H9 (cell line): Measurements from ENCODE around the gene RWDD1. TPM values are rescaled to one million over a fixed set of nuclear protein-coding genes. Genes with fewer than 3 reads are reported as not detected.

Source experiments
- DNase-seq: peaks from one replicate; pipeline ENCODE4 v3.0.0-alpha.2; 2017
- H2AFZ ChIP-seq: one replicate; pipeline ENCODE4 v1.6.1; 2013; ENCODE audit warnings: mild to moderate bottlenecking, low read length, control low read depth, moderate library complexity
- H2AK5ac ChIP-seq: 2 replicates; pipeline ENCODE4 v1.6.1; 2013; ENCODE audit warnings: low read length, control low read depth, mixed read lengths; ENCODE audit not compliant: insufficient read length
- H2BK120ac ChIP-seq: one replicate; pipeline ENCODE4 v1.6.1; 2013; ENCODE audit warnings: low read depth, mild to moderate bottlenecking, low read length, control low read depth, inconsistent platforms; ENCODE audit not compliant: poor library complexity, severe bottlenecking
- H2BK12ac ChIP-seq: 2 replicates; pipeline ENCODE4 v1.6.1; 2013; ENCODE audit warnings: low read length, control low read depth, mixed read lengths, low read depth; ENCODE audit not compliant: insufficient read length
- H2BK15ac ChIP-seq: 2 replicates; pipeline ENCODE4 v1.6.1; 2013; ENCODE audit warnings: low read depth, low read length, control low read depth
- H2BK20ac ChIP-seq: one replicate; pipeline ENCODE4 v1.6.1; 2013; ENCODE audit warnings: low read depth, mild to moderate bottlenecking, low read length, control low read depth, inconsistent platforms; ENCODE audit not compliant: poor library complexity, severe bottlenecking
- H2BK5ac ChIP-seq: 2 replicates; pipeline ENCODE4 v1.6.1; 2013; ENCODE audit warnings: low read length, control low read depth, mixed read lengths; ENCODE audit not compliant: insufficient read length
- H3K14ac ChIP-seq: 2 replicates; pipeline ENCODE4 v1.6.1; 2013; ENCODE audit warnings: low read length, control low read depth; ENCODE audit not compliant: insufficient read depth
- H3K18ac ChIP-seq: 2 replicates; pipeline ENCODE4 v1.6.1; 2013; ENCODE audit warnings: low read depth, mild to moderate bottlenecking, mixed read lengths, low read length, control low read depth; ENCODE audit not compliant: insufficient read length
- H3K23ac ChIP-seq: 2 replicates; pipeline ENCODE4 v1.6.1; 2013; ENCODE audit warnings: low read length, control low read depth, mixed read lengths, low read depth; ENCODE audit not compliant: insufficient read length
- H3K23me2 ChIP-seq: 2 replicates; pipeline ENCODE4 v1.6.1; 2013; ENCODE audit warnings: low read depth, mild to moderate bottlenecking, mixed read lengths, low read length, control low read depth; ENCODE audit not compliant: insufficient read length, poor library complexity, severe bottlenecking
- H3K27ac ChIP-seq: 2 replicates; pipeline ENCODE4 v1.5.1; 2013; ENCODE audit warnings: low read length, control low read depth, mixed read lengths, low read depth; ENCODE audit not compliant: insufficient read length
- H3K27me3 ChIP-seq: 2 replicates; pipeline ENCODE4 v1.6.1; 2013; ENCODE audit warnings: low read length, control low read depth, inconsistent platforms; ENCODE audit not compliant: insufficient read depth
- H3K4ac ChIP-seq: 2 replicates; pipeline ENCODE4 v1.6.1; 2013; ENCODE audit warnings: low read depth, mild to moderate bottlenecking, control low read depth, inconsistent platforms, low read length, moderate library complexity
- H3K4me1 ChIP-seq: 2 replicates; pipeline ENCODE4 v1.6.1; 2013; ENCODE audit warnings: low read length, control low read depth, inconsistent platforms; ENCODE audit not compliant: insufficient read depth
- H3K4me2 ChIP-seq: 2 replicates; pipeline ENCODE4 v1.6.1; 2013; ENCODE audit warnings: low read length, control low read depth, mixed read lengths; ENCODE audit not compliant: insufficient read length, insufficient read depth
- H3K56ac ChIP-seq: 2 replicates; pipeline ENCODE4 v1.6.1; 2013; ENCODE audit warnings: low read depth, mild to moderate bottlenecking, mixed read lengths, low read length, control low read depth; ENCODE audit not compliant: insufficient read length
- H3K79me1 ChIP-seq: 2 replicates; pipeline ENCODE4 v1.6.1; 2013; ENCODE audit warnings: low read depth, mild to moderate bottlenecking, moderate library complexity, low read length, control low read depth, inconsistent platforms; ENCODE audit not compliant: insufficient read depth, poor library complexity, severe bottlenecking
- H3K79me2 ChIP-seq: 2 replicates; pipeline ENCODE4 v1.6.1; 2013; ENCODE audit warnings: low read length, control low read depth, inconsistent platforms; ENCODE audit not compliant: insufficient read depth
- H3K9ac ChIP-seq: 2 replicates; pipeline ENCODE4 v1.6.1; 2013; ENCODE audit warnings: low read length, control low read depth, mixed read lengths; ENCODE audit not compliant: insufficient read length; ENCODE audit errors: extremely low read depth
- H3K9me3 ChIP-seq: one replicate; pipeline ENCODE4 v1.6.1; 2013; ENCODE audit warnings: low read depth, low read length, inconsistent platforms; ENCODE audit not compliant: control insufficient read depth
- H3T11ph ChIP-seq: one replicate; pipeline ENCODE4 v1.6.1; 2013; ENCODE audit warnings: mild to moderate bottlenecking, low read length, control low read depth, inconsistent platforms
- H4K20me1 ChIP-seq: one replicate; pipeline ENCODE4 v1.6.1; 2013; ENCODE audit not compliant: control insufficient read depth, insufficient read length, insufficient read depth
- H4K5ac ChIP-seq: 2 replicates; pipeline ENCODE4 v1.6.1; 2013; ENCODE audit warnings: low read depth, mild to moderate bottlenecking, mixed read lengths, low read length, control low read depth; ENCODE audit not compliant: insufficient read length
- H4K8ac ChIP-seq: replicated peaks from 2 replicates; pipeline ENCODE4 v1.6.1; 2013; ENCODE audit warnings: low read length, control low read depth, mixed read lengths, low read depth; ENCODE audit not compliant: insufficient read length
- H4K91ac ChIP-seq: 2 replicates; pipeline ENCODE4 v1.6.1; 2013; ENCODE audit warnings: low read depth, mild to moderate bottlenecking, moderate library complexity, mixed read lengths, low read length, control low read depth; ENCODE audit not compliant: insufficient read length
- H3K27ac Mint-ChIP-seq, 3 experiments: 2 replicates in 2 of 3; 3 replicates in 1 of 3; pipeline ENCODE4 v1.8.0; 2020 to 2021; ENCODE audit warnings: mixed read lengths in 3 of 3, mild to moderate bottlenecking in 1 of 3, moderate library complexity in 1 of 3
- H3K27me3 Mint-ChIP-seq: 2 replicates; pipeline ENCODE4 v1.8.0; 2021; ENCODE audit warnings: low read depth, mild to moderate bottlenecking, moderate library complexity, mixed read lengths
- H3K36me3 Mint-ChIP-seq, 3 experiments: 2 replicates in 2 of 3; 3 replicates in 1 of 3; pipeline ENCODE4 v1.8.0; 2020 to 2021; ENCODE audit warnings: low read depth in 3 of 3, mixed read lengths in 3 of 3; ENCODE audit not compliant: insufficient read depth in 1 of 3
- H3K4me1 Mint-ChIP-seq, 2 experiments: 2 replicates each; pipeline ENCODE4 v1.8.0; 2020; ENCODE audit warnings: mixed read lengths in 2 of 2
- H3K4me3 Mint-ChIP-seq, 2 experiments: 2 replicates in 1 of 2; 3 replicates in 1 of 2; pipeline ENCODE4 v1.8.0; 2020 to 2021; ENCODE audit warnings: mild to moderate bottlenecking in 2 of 2, mixed read lengths in 2 of 2, moderate library complexity in 1 of 2
- H3K9me3 Mint-ChIP-seq, 2 experiments: 2 replicates in 1 of 2; 3 replicates in 1 of 2; pipeline ENCODE4 v1.8.0; 2020; ENCODE audit warnings: mild to moderate bottlenecking in 2 of 2, mixed read lengths in 2 of 2, moderate library complexity in 1 of 2
- WGBS: extraction: QIAGEN DNeasy Blood & Tissue Kit; methylation state at CpG from one replicate; pipeline ENCODE4 v1.1.7; 2013; ENCODE audit warnings: missing lambda C conversion rate, low lambda C conversion rate, mixed read lengths; ENCODE audit not compliant: insufficient read length; ENCODE audit errors: extremely low coverage; 5-methylcytosine and 5-hydroxymethylcytosine counted together
- total RNA-seq: library from RNA; stranded (reverse); gene quantifications from 2 replicates; pipeline ENCODE4 v1.2.1, GENCODE V29; 2021
- TF ChIP-seq, protein P1 (sequence below): fragments of 200-600 bp; sonication (generic); conservative IDR thresholded peaks from 3 replicates; pipeline ENCODE4 v1.8.0; 2021; ENCODE audit warnings: antibody characterized with exemption, mild to moderate bottlenecking

Gene RWDD1
- total RNA-seq, 1 experiment from 2014 or later, result 42.0 TPM

DNA sequence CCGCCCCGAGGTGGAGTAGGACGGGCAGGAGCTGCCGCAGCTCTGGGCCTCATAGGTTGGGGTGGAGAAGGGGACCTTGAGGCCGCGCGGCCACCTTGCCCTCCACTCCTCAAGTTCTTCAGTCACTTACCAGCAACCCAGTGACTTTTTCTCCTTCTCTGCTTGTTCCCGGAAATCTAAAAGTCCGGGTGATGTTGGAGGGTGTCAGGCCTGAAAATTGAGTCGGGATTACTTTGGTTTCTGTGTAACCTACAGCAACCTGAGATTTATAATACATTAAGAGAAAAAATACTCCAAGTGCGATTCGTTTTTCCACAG, 338 bp downstream of the RWDD1 start:
- TF ChIP-seq, protein P1, sequence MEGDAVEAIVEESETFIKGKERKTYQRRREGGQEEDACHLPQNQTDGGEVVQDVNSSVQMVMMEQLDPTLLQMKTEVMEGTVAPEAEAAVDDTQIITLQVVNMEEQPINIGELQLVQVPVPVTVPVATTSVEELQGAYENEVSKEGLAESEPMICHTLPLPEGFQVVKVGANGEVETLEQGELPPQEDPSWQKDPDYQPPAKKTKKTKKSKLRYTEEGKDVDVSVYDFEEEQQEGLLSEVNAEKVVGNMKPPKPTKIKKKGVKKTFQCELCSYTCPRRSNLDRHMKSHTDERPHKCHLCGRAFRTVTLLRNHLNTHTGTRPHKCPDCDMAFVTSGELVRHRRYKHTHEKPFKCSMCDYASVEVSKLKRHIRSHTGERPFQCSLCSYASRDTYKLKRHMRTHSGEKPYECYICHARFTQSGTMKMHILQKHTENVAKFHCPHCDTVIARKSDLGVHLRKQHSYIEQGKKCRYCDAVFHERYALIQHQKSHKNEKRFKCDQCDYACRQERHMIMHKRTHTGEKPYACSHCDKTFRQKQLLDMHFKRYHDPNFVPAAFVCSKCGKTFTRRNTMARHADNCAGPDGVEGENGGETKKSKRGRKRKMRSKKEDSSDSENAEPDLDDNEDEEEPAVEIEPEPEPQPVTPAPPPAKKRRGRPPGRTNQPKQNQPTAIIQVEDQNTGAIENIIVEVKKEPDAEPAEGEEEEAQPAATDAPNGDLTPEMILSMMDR, result no peak
- no peak overlapping the region for H3K56ac ChIP-seq
- H2AFZ ChIP-seq, result no peak overlapping the region
- peak overlapping the region; percentile 65; the same call in 1 of the 2 replicates for H3K14ac ChIP-seq
- peaks cover 2% of the 10 kb centered on the region; the same call in 1 of the 2 replicates for H3K4me1 ChIP-seq
- Mint-ChIP-seq H3K36me3 (peaks cover 0 to 17% (median 0%) of the 10 kb centered on the region in 3 experiments; a peak in 4 of 7 replicates), H3K4me3 (peak overlapping the region; percentile 99 to 100), H3K9me3 (no peaks in the 10 kb centered on the region), H3K4me1 (peaks cover 12 to 16% of the 10 kb centered on the region in 2 experiments), H3K27me3 (peaks cover 8% of the 10 kb centered on the region), H3K27ac (peak overlapping the region; percentile 97 to 98 (median 97))
- H3K23ac ChIP-seq, result no peak overlapping the region
- no peak overlapping the region for H3K27ac ChIP-seq
- H2BK15ac ChIP-seq, result no peak overlapping the region; the same call in 1 of the 2 replicates
- H2BK120ac ChIP-seq, result no peak overlapping the region
- H3K23me2 ChIP-seq, result peaks cover 5% of the 10 kb centered on the region
- H3K79me1 ChIP-seq, result no peaks in the 10 kb centered on the region
- no peak overlapping the region for H2BK5ac ChIP-seq
- no peak overlapping the region for H4K91ac ChIP-seq
- H2BK12ac ChIP-seq, result no peak overlapping the region
- H4K20me1 ChIP-seq, result no peaks in the 10 kb centered on the region
- WGBS, result no CpG with 5 or more reads among the region's 12 CpGs
- no peaks in the 10 kb centered on the region for H3K9me3 ChIP-seq
- no peak overlapping the region for H4K8ac ChIP-seq
- H3T11ph ChIP-seq, result no peak overlapping the region
- no peak overlapping the region for H3K18ac ChIP-seq
- H2AK5ac ChIP-seq, result no peak overlapping the region
- no peak overlapping the region for H3K4ac ChIP-seq
- DNase-seq, result no peak
- H3K27me3 ChIP-seq, result no peaks in the 10 kb centered on the region
- H2BK20ac ChIP-seq, result no peak overlapping the region
- H3K79me2 ChIP-seq, result peaks cover 6% of the 10 kb centered on the region; the same call in 1 of the 2 replicates
- peak overlapping the region; percentile 97 for H3K4me2 ChIP-seq
- H4K5ac ChIP-seq, result no peak overlapping the region
- H3K9ac ChIP-seq, result peak overlapping the region; percentile 95
